CD4-positive, alpha-beta T cell (primary cell): ENCODE measurements around the gene GRK5. TPM values are rescaled to one million over a fixed set of nuclear protein-coding genes. Genes with fewer than 3 reads are reported as not detected.

ENCODE experiments used
- ATAC-seq: fragments of 200-7000 bp; cut with Tn5 transposase; one replicate; pipeline ENCODE4 v1.10.0; 2022; ENCODE audit warnings: mild to moderate bottlenecking; ENCODE audit not compliant: poor library complexity
- CTCF ChIA-PET: fragments of 350-600 bp; sonication (Branson Sonifier 250); formaldehyde crosslinking; loops from one replicate; lab custom pipeline; 2021; ENCODE audit warnings: antibody characterized with exemption, inconsistent platforms; lab: Charles Lee
- POLR2A ChIA-PET: fragments of 350-600 bp; sonication (Branson Sonifier 250); formaldehyde crosslinking; loops from one replicate; lab custom pipeline; 2021; ENCODE audit warnings: antibody characterized with exemption, inconsistent platforms; lab: Charles Lee
- DNase-seq, 14 experiments: peaks; one replicate each; pipeline ENCODE4 v3.0.0-alpha.2; 2013 to 2020; ENCODE audit warnings: mixed read lengths in 2 of 14
- H3K27ac ChIP-seq, 2 donors: one replicate each; pipeline versions ENCODE4 v1.5.1 to v1.7.0; 2013; ENCODE audit warnings: low read length in 2 of 2, low read depth in 1 of 2, mild to moderate bottlenecking in 1 of 2
- H3K27me3 ChIP-seq, 2 experiments: 1 replicate in 1 of 2; 2 replicates in 1 of 2; pipeline versions ENCODE4 v1.6.1 to v1.7.0; 2013; ENCODE audit warnings: low read length in 2 of 2, control low read depth in 1 of 2, mild to moderate bottlenecking in 1 of 2, moderate library complexity in 1 of 2; ENCODE audit not compliant: insufficient read depth in 2 of 2, control insufficient read depth in 1 of 2
- H3K36me3 ChIP-seq: one replicate; pipeline ENCODE4 v1.6.1; 2013; ENCODE audit warnings: low read length, control low read depth; ENCODE audit not compliant: insufficient read depth
- H3K4me1 ChIP-seq: one replicate; pipeline ENCODE4 v1.6.1; 2013; ENCODE audit warnings: low read length, control low read depth; ENCODE audit not compliant: insufficient read depth
- H3K4me3 ChIP-seq: one replicate; pipeline ENCODE4 v1.5.1; 2013; ENCODE audit warnings: mild to moderate bottlenecking, low read length, moderate library complexity
- H3K9me3 ChIP-seq, 2 experiments: 1 replicate in 1 of 2; 2 replicates in 1 of 2; pipeline versions ENCODE4 v1.6.1 to v1.7.0; 2013; ENCODE audit warnings: low read length in 2 of 2, mild to moderate bottlenecking in 2 of 2, control low read depth in 1 of 2, moderate library complexity in 1 of 2; ENCODE audit not compliant: control insufficient read depth in 1 of 2, insufficient read depth in 1 of 2
- H3K27ac Mint-ChIP-seq: one replicate; pipeline ENCODE4 v1.8.0; 2020; ENCODE audit warnings: mixed read lengths
- H3K27me3 Mint-ChIP-seq: one replicate; pipeline ENCODE4 v1.8.0; 2021; ENCODE audit warnings: mixed read lengths
- H3K36me3 Mint-ChIP-seq: one replicate; pipeline ENCODE4 v1.8.0; 2021; ENCODE audit warnings: low read depth, mixed read lengths
- H3K4me1 Mint-ChIP-seq: one replicate; pipeline ENCODE4 v1.8.0; 2021; ENCODE audit warnings: low read depth, mixed read lengths
- H3K4me3 Mint-ChIP-seq: one replicate; pipeline ENCODE4 v1.8.0; 2020; ENCODE audit warnings: mild to moderate bottlenecking, mixed read lengths
- H3K9me3 Mint-ChIP-seq: one replicate; pipeline ENCODE4 v1.8.0; 2020; ENCODE audit warnings: mixed read lengths
- CTCF ChIP-seq: fragments of 200-600 bp; IDR thresholded peaks from one replicate; pipeline ENCODE4 v1.8.0; 2022; ENCODE audit warnings: antibody characterized with exemption, mild to moderate bottlenecking
- intact Hi-C, 2 experiments: fragments of 100-400 bp; cut with DNase I in 1 of 2; cut with micrococcal nuclease in 1 of 2; formaldehyde crosslinking; loops; one replicate each; pipeline versions ENCODE4 v1.15.1 to v1.9.0; 2023 to 2025; cut with DNase I, micrococcal nuclease
- total RNA-seq, 174 experiments: library from RNA in 2 of 174; stranded (reverse) in 2 of 174; gene quantifications; one replicate each; pipeline ENCODE4 v1.2.3 and lab custom pipeline; 2021 to 2026

GRK5 gene
- total RNA-seq, 2 experiments from 2014 or later, result 19.2 to 20.8 TPM

GRCh38 chr10:119407254-119407777 is 199.9 kb downstream of the GRK5 start:
- no peak overlapping the region for H3K27ac ChIP-seq

GRCh38 chr10:119408072-119408471 is 200.7 kb downstream of the GRK5 start:
- Histone ChIP-seq H3K4me3 (no peak overlapping the region), H3K27me3 (no peaks in the 10 kb centered on the region), H3K9me3 (no peaks in the 10 kb centered on the region), H3K27ac (no peak overlapping the region), H3K4me1 (peaks cover 3% of the 10 kb centered on the region), H3K36me3 (no peaks in the 10 kb centered on the region)
- no peaks in the 10 kb centered on the region for H3K27me3 Mint-ChIP-seq
- no peak for ATAC-seq
- H3K4me1 Mint-ChIP-seq, result no peaks in the 10 kb centered on the region
- intact Hi-C loops, result no loop called here
- ChIA-PET CTCF (interaction anchor here (0.5 kb wide), 1 partner anchor 341 kb away, joined by 3 read pairs; no protein-coding TSS in a partner anchor), POLR2A (no interaction called here)
- no peak overlapping the region for H3K4me3 Mint-ChIP-seq
- no peak overlapping the region for H3K27ac Mint-ChIP-seq
- H3K36me3 Mint-ChIP-seq, result peaks cover 15% of the 10 kb centered on the region
- DNase-seq, result no peak
- TF ChIP-seq CTCF, result no peak
- no peaks in the 10 kb centered on the region for H3K9me3 Mint-ChIP-seq

More at GRCh38 chr10:119407254-119407777, 199.9 kb downstream of the GRK5 start:
- ATAC-seq (no peak), DNase-seq (peak in 2 of 14 experiments; percentile 18 to 31)
- no peaks in the 10 kb centered on the region for H3K9me3 ChIP-seq
- H3K36me3 Mint-ChIP-seq, result peaks cover 15% of the 10 kb centered on the region
- H3K36me3 ChIP-seq, result no peaks in the 10 kb centered on the region
- H3K9me3 Mint-ChIP-seq, result no peaks in the 10 kb centered on the region
- no peaks in the 10 kb centered on the region for H3K4me1 Mint-ChIP-seq
- H3K27ac Mint-ChIP-seq, result no peak overlapping the region
- TF ChIP-seq CTCF, result no peak
- POLR2A ChIA-PET, result no interaction called here
- peaks cover 3% of the 10 kb centered on the region for H3K4me1 ChIP-seq
- intact Hi-C loops, result no loop called here
- no peaks in the 10 kb centered on the region for H3K27me3 ChIP-seq
- H3K4me3 ChIP-seq, result no peak overlapping the region
- no peaks in the 10 kb centered on the region for H3K27me3 Mint-ChIP-seq
- H3K4me3 Mint-ChIP-seq, result no peak overlapping the region
- CTCF ChIA-PET, result interaction anchor here (1.2 kb wide), 1 partner anchor 208 kb away, joined by 3 read pairs; no protein-coding TSS in a partner anchor

GRCh38 chr10:119408969-119409371 is 201.6 kb downstream of the GRK5 start:
- ChIA-PET POLR2A (no interaction called here), CTCF (no interaction called here)
- no peaks in the 10 kb centered on the region for H3K4me1 Mint-ChIP-seq
- intact Hi-C loops, result no loop called here
- H3K27me3 ChIP-seq, result no peaks in the 10 kb centered on the region
- no peaks in the 10 kb centered on the region for H3K9me3 Mint-ChIP-seq
- H3K27ac Mint-ChIP-seq, result no peak overlapping the region
- H3K4me3 ChIP-seq, result no peak overlapping the region
- ATAC-seq (no peak), DNase-seq (no peak)
- peaks cover 15% of the 10 kb centered on the region for H3K36me3 Mint-ChIP-seq
- no peaks in the 10 kb centered on the region for H3K9me3 ChIP-seq
- no peak overlapping the region for H3K4me3 Mint-ChIP-seq
- no peaks in the 10 kb centered on the region for H3K27me3 Mint-ChIP-seq
- H3K4me1 ChIP-seq, result peaks cover 3% of the 10 kb centered on the region
- no peak for TF ChIP-seq CTCF
- no peak overlapping the region for H3K27ac ChIP-seq
- H3K36me3 ChIP-seq, result no peaks in the 10 kb centered on the region
